ENCODE measurements around the gene SURF1. TPM values are rescaled to one million over a fixed set of nuclear protein-coding genes. Genes with fewer than 3 reads are reported as not detected.

SURF1 gene
- total and polyA plus RNA-seq, 2 experiments from 2014 or later, result 32.9 to 88.3 TPM

DNA sequence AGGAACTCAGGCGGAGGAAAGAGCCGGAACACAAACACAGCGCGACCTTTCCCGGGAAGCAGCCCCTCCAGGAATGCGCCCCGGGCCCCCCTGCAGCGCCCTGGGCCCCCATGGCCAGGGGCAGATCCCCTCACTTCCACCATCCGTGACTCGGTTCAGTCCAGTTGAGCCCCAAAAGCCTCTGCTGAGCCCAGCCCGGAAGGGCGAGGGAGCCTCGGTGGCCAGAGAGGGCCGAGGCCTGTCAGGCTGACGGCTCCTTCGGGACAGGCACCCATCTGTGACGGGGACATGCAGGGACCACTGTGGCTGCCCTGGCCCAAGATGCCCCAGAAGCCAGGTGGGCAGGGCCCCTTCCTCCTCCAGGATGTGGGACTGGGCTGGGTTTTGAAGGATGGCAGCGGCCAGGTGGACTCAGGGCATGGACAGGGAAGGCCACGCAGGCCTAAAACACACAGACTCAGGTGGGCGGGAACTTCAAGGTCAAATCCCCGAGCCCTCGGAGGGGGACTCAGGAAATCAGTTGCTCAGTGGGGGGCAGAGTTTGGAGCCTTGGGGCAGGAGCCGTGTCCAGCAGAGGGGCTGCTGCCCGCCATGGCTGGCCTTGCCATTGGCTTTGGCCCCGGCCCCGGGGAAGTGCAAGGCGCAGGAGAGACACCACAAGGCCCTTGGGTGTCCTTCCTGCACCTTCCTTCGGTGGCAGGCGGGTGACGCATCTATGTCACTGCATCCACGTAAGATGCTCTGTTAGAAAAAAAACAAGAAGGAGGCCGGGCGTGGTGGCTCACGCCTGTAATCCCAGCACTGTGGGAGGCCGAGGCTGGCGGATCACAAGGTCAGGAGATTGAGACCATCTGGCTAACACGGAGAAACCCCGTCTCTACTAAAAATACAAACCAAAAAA lies 51.6 kb downstream of the SURF1 start:
- H3K4me1 ChIP-seq (ENCODE audit: low read depth), result no peaks in the 10 kb centered on the region
- no peak overlapping the region for H3K27ac ChIP-seq
- H3K9me3 ChIP-seq (ENCODE audit: low read depth), result no peaks in the 10 kb centered on the region
- H3K4me3 ChIP-seq, result no peak overlapping the region
- DNase-seq (ENCODE audit: low read depth in 1 of 2, low spot score in 1 of 2), result no peak
- H3K27me3 ChIP-seq, result no peaks in the 10 kb centered on the region
- H3K36me3 ChIP-seq, result no peaks in the 10 kb centered on the region
- TF ChIP-seq, protein P1, sequence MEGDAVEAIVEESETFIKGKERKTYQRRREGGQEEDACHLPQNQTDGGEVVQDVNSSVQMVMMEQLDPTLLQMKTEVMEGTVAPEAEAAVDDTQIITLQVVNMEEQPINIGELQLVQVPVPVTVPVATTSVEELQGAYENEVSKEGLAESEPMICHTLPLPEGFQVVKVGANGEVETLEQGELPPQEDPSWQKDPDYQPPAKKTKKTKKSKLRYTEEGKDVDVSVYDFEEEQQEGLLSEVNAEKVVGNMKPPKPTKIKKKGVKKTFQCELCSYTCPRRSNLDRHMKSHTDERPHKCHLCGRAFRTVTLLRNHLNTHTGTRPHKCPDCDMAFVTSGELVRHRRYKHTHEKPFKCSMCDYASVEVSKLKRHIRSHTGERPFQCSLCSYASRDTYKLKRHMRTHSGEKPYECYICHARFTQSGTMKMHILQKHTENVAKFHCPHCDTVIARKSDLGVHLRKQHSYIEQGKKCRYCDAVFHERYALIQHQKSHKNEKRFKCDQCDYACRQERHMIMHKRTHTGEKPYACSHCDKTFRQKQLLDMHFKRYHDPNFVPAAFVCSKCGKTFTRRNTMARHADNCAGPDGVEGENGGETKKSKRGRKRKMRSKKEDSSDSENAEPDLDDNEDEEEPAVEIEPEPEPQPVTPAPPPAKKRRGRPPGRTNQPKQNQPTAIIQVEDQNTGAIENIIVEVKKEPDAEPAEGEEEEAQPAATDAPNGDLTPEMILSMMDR (IDR thresholded peaks at IDR 0.05; ENCODE audit: low read depth, low read length), result no peak

DNA sequence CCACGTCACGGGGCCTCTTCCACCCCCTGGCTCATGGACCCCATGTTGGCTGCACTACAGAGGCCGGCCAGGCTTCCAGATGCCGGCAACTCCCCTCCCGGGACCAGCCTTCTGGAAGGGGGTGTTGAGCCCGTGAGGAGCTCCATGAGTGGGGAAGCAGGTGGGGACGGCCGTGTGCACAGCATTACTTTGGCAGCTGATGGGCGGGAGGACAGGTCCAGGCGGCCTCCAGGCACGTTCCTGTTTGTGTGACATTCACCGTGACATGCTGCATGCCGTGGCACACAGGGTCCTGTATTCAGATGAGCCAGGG lies 52.2 kb downstream of the SURF1 start:
- Histone ChIP-seq H3K4me3 (no peak overlapping the region), H3K27me3 (no peaks in the 10 kb centered on the region), H3K9me3 (ENCODE audit: low read depth) (no peaks in the 10 kb centered on the region), H3K4me1 (ENCODE audit: low read depth) (no peaks in the 10 kb centered on the region), H3K27ac (no peak overlapping the region), H3K36me3 (no peaks in the 10 kb centered on the region)
- DNase-seq (ENCODE audit: low read depth in 1 of 2, low spot score in 1 of 2), result no peak
- TF ChIP-seq, protein P1 (IDR thresholded peaks at IDR 0.05; ENCODE audit: low read depth, low read length), result no peak

DNA sequence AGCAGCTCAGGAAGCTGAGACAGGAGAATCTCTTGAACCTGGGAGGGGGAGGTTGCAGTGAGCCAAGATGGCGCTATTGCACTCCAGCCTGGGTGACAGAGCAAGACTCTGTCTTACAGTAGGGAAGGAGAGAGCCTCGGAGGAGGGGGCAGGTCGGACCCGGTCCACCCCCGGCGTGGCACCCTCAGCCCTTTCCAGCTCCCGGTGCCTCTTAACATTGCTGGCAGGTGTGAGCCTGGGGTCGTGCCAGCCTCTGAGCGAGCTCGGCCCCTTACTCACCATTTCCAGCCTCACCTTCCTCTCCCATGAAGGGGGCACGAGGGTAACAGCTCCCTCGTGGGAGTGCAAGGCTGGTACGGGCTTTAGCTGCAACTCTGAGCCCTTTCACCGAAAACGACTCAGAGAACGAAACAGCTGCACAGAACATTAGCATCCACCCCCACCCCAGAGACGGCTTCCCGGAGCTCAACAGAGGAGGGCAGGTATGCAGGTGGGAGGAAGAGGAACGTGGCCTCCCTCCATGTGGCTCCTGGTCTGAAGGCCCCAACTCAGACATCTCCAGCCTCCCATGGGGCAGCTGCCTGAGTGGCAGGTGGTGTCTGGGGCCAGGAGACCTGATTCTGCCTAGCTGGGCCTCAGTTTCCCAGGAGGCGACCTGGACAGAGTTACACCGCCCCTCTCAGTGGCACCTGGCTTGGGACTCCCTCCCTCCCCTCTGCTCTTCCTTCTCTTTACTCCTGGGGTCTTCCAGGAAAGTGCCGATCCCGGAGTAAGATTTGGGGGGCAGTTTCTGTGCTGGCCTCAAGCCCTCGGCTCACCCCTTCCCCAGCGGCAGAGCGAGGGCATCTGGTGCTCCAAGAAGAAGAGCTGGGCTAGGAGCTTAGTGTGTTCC lies 52.8 kb downstream of the SURF1 start:
- TF ChIP-seq, protein P1 (IDR thresholded peaks at IDR 0.05; ENCODE audit: low read depth, low read length), result no peak
- Histone ChIP-seq H3K27ac (no peak overlapping the region), H3K36me3 (no peaks in the 10 kb centered on the region), H3K4me1 (ENCODE audit: low read depth) (no peaks in the 10 kb centered on the region), H3K9me3 (ENCODE audit: low read depth) (no peaks in the 10 kb centered on the region), H3K27me3 (no peaks in the 10 kb centered on the region), H3K4me3 (no peak overlapping the region)
- no peak for DNase-seq (ENCODE audit: low read depth in 1 of 2, low spot score in 1 of 2)

Other genes with a start within 250 kb of the SURF1 start
- gene RALGDS, start 235.2 kb downstream of the SURF1 start, total RNA-seq, result 58.3 and 65.7 TPM in 2 replicates
- 49.7 and 50.4 TPM in 2 replicates for gene RALGDS, start 235.2 kb downstream of the SURF1 start, polyA plus RNA-seq
- gene GBGT1, start 192.6 kb downstream of the SURF1 start, total RNA-seq, result 5.6 and 11.9 TPM in 2 replicates
- 0.87 and 2.8 TPM in 2 replicates for gene GBGT1, start 192.6 kb downstream of the SURF1 start, polyA plus RNA-seq
- gene OBP2B, start 147.2 kb downstream of the SURF1 start, total RNA-seq, result not detected in 2 replicates
- gene OBP2B, start 147.2 kb downstream of the SURF1 start, polyA plus RNA-seq, result 0.35 TPM in 1 of 2 replicates, not detected in the other
- 0.04 and 0.30 TPM in 2 replicates for gene ABO, start 81.3 kb downstream of the SURF1 start, total RNA-seq
- gene ABO, start 81.3 kb downstream of the SURF1 start, polyA plus RNA-seq, result 0.12 TPM in 1 of 2 replicates, not detected in the other
- gene SURF6, start 20.3 kb downstream of the SURF1 start, total RNA-seq, result 31.8 and 33.6 TPM in 2 replicates
- gene SURF6, start 20.3 kb downstream of the SURF1 start, polyA plus RNA-seq, result 25.7 and 26.9 TPM in 2 replicates
- 101 and 125 TPM in 2 replicates for gene MED22, start 8.4 kb downstream of the SURF1 start, total RNA-seq
- gene MED22, start 8.4 kb downstream of the SURF1 start, polyA plus RNA-seq, result 60.6 and 74.9 TPM in 2 replicates
- 2,223 and 2,233 TPM in 2 replicates for gene RPL7A, start 8.3 kb downstream of the SURF1 start, total RNA-seq
- gene RPL7A, start 8.3 kb downstream of the SURF1 start, polyA plus RNA-seq, result 404 and 480 TPM in 2 replicates
- 38.2 and 49.9 TPM in 2 replicates for gene SURF2, start 63 bp upstream of the SURF1 start, total RNA-seq
- gene SURF2, start 63 bp upstream of the SURF1 start, polyA plus RNA-seq, result 35.1 and 38.3 TPM in 2 replicates
- 121 and 191 TPM in 2 replicates for gene SURF4, start 19.6 kb upstream of the SURF1 start, total RNA-seq
- 129 and 200 TPM in 2 replicates for gene SURF4, start 19.6 kb upstream of the SURF1 start, polyA plus RNA-seq
- gene STKLD1, start 19.9 kb upstream of the SURF1 start, total RNA-seq, result 2.0 and 2.2 TPM in 2 replicates
- 5.1 and 7.3 TPM in 2 replicates for gene STKLD1, start 19.9 kb upstream of the SURF1 start, polyA plus RNA-seq
- 35.7 and 50.2 TPM in 2 replicates for gene REXO4, start 61.5 kb upstream of the SURF1 start, total RNA-seq
- 27.1 and 30.1 TPM in 2 replicates for gene REXO4, start 61.5 kb upstream of the SURF1 start, polyA plus RNA-seq
- 12.2 and 16.9 TPM in 2 replicates for gene ADAMTS13, start 65.9 kb upstream of the SURF1 start, total RNA-seq
- 10.1 and 11.2 TPM in 2 replicates for gene ADAMTS13, start 65.9 kb upstream of the SURF1 start, polyA plus RNA-seq
- gene CACFD1, start 103.5 kb upstream of the SURF1 start, total RNA-seq, result 61.7 and 73.8 TPM in 2 replicates
- 56.6 and 64.0 TPM in 2 replicates for gene CACFD1, start 103.5 kb upstream of the SURF1 start, polyA plus RNA-seq
- gene SLC2A6, start 122.6 kb upstream of the SURF1 start, total RNA-seq, result 2.4 and 8.6 TPM in 2 replicates
- 3.9 and 8.6 TPM in 2 replicates for gene SLC2A6, start 122.6 kb upstream of the SURF1 start, polyA plus RNA-seq
- gene MYMK, start 168.5 kb upstream of the SURF1 start, total RNA-seq, result not detected in 2 replicates
- gene MYMK, start 168.5 kb upstream of the SURF1 start, polyA plus RNA-seq, result not detected in 2 replicates
- 27.2 and 38.3 TPM in 2 replicates for gene ADAMTSL2, start 178.2 kb upstream of the SURF1 start, total RNA-seq
- gene ADAMTSL2, start 178.2 kb upstream of the SURF1 start, polyA plus RNA-seq, result 13.6 and 18.4 TPM in 2 replicates

Data from cardiac muscle cell (in vitro differentiated cells and primary cell).